CD4-positive, alpha-beta T cell treated with Interleukin-21 for 1 hour (primary cell): ENCODE data around the gene LRRK1.

Experiments
- DNase-seq: peaks from one replicate; pipeline ENCODE4 v3.0.0-alpha.2; 2020

Gene LRRK1

GRCh38 chr15:101045835-101046691 lies 126.9 kb downstream of the LRRK1 start:
- DNase-seq = no peak

GRCh38 chr15:101046826-101047225 lies 127.7 kb downstream of the LRRK1 start:
- no peak for DNase-seq

GRCh38 chr15:101047301-101047781 lies 128.2 kb downstream of the LRRK1 start:
- no peak for DNase-seq

- DNase-seq = no peak
Measured at GRCh38 chr15:101048176-101048575, 129.0 kb downstream of the LRRK1 start.

GRCh38 chr15:101048581-101049030 lies 129.4 kb downstream of the LRRK1 start:
- DNase-seq = no peak

GRCh38 chr15:101049282-101049681 lies 130.1 kb downstream of the LRRK1 start:
- no peak for DNase-seq

- no peak for DNase-seq
Measured at GRCh38 chr15:101049856-101050622, 130.9 kb downstream of the LRRK1 start.

GRCh38 chr15:101050623-101051290 lies 131.6 kb downstream of the LRRK1 start:
- DNase-seq = no peak

- DNase-seq = no peak
Measured at GRCh38 chr15:101051291-101052030, 132.3 kb downstream of the LRRK1 start.

- DNase-seq = no peak
Measured at GRCh38 chr15:101052031-101052620, 133.0 kb downstream of the LRRK1 start.

GRCh38 chr15:101052681-101053121 lies 133.5 kb downstream of the LRRK1 start:
- DNase-seq = no peak

GRCh38 chr15:101053261-101053660 lies 134.1 kb downstream of the LRRK1 start:
- DNase-seq = no peak

GRCh38 chr15:101054116-101054515 lies 135.0 kb downstream of the LRRK1 start:
- DNase-seq = no peak

GRCh38 chr15:101054991-101055390 lies 135.8 kb downstream of the LRRK1 start:
- no peak for DNase-seq

- no peak for DNase-seq
Measured at GRCh38 chr15:101055411-101055810, 136.3 kb downstream of the LRRK1 start.

- DNase-seq = no peak
Measured at GRCh38 chr15:101056366-101057334, 137.5 kb downstream of the LRRK1 start.

GRCh38 chr15:101057841-101058407 lies 138.8 kb downstream of the LRRK1 start:
- DNase-seq = no peak

GRCh38 chr15:101058735-101059134 lies 139.6 kb downstream of the LRRK1 start:
- DNase-seq = no peak

- DNase-seq = no peak
Measured at GRCh38 chr15:101059381-101060341, 140.5 kb downstream of the LRRK1 start.
